ENCODE data around the gene PCDHA2.
"Not testable (repeated sequence)": the region's sequence is repeated elsewhere in the genome, so short reads cannot be mapped to it uniquely, and the experiment has no call there.

Gene PCDHA2

GRCh38 chr5:140794595-140795258 is at the start of gene PCDHA2:
TSS of gene PCDHA2 (plus strand) at chr5:140794852.
- DNase-seq = no peak

- no peak for DNase-seq
Observed at GRCh38 chr5:140753561-140753960, 41.1 kb upstream of the PCDHA2 start.

- no peak for DNase-seq
Observed at GRCh38 chr5:140764177-140764973, 30.3 kb upstream of the PCDHA2 start.

- no peak for DNase-seq
Observed at GRCh38 chr5:140767444-140767843, 27.2 kb upstream of the PCDHA2 start.

- DNase-seq = no peak
Observed at GRCh38 chr5:140780512-140780911, 14.1 kb upstream of the PCDHA2 start.

- no peak for DNase-seq
Observed at GRCh38 chr5:140785905-140786686, 8.6 kb upstream of the PCDHA2 start, which contains the start of gene PCDHA1. TSS of gene PCDHA1 (plus strand) at chr5:140786140.

GRCh38 chr5:140787422-140787821 is 7.2 kb upstream of the PCDHA2 start:
- DNase-seq = not testable (repeated sequence)

GRCh38 chr5:140787849-140788504 is 6.7 kb upstream of the PCDHA2 start:
- DNase-seq = not testable (repeated sequence)

- DNase-seq = no peak
Observed at GRCh38 chr5:140791089-140791488, 3.6 kb upstream of the PCDHA2 start.

- no peak for DNase-seq
Observed at GRCh38 chr5:140795259-140795641, 598 bp downstream of the PCDHA2 start.

- not testable (repeated sequence) for DNase-seq
Observed at GRCh38 chr5:140796072-140796717, 1.5 kb downstream of the PCDHA2 start.

- DNase-seq = no peak
Observed at GRCh38 chr5:140796718-140797095, 2.1 kb downstream of the PCDHA2 start.

- no peak for DNase-seq
Observed at GRCh38 chr5:140800816-140801493, 6.3 kb downstream of the PCDHA2 start, which contains the start of gene PCDHA3. TSS of gene PCDHA3 (plus strand) at chr5:140801057.

- no peak for DNase-seq
Observed at GRCh38 chr5:140801494-140801841, 6.8 kb downstream of the PCDHA2 start.

GRCh38 chr5:140802381-140802780 is 7.7 kb downstream of the PCDHA2 start:
- not testable (repeated sequence) for DNase-seq

GRCh38 chr5:140802781-140803271 is 8.2 kb downstream of the PCDHA2 start:
- DNase-seq = no peak

GRCh38 chr5:140806834-140807775 is 12.5 kb downstream of the PCDHA2 start, which contains the start of gene PCDHA4:
TSS of gene PCDHA4 (plus strand) at chr5:140807068.
- DNase-seq = no peak

GRCh38 chr5:140808241-140808888 is 13.7 kb downstream of the PCDHA2 start:
- not testable (repeated sequence) for DNase-seq

- no peak for DNase-seq
Observed at GRCh38 chr5:140808889-140809291, 14.2 kb downstream of the PCDHA2 start.
